K562 (cell line): ENCODE results near the gene CHL1. TPM values are rescaled to one million over a fixed set of nuclear protein-coding genes. Genes with fewer than 3 reads are reported as not detected.

Source experiments
- polyA plus RNA-seq, 8 experiments: library from polyadenylated mRNA; depleted of rRNA in 4 of 8; stranded (reverse) in 5 of 8; unstranded in 3 of 8; fragments of >200 nt; fragmentation: Nextera tagmentation in 2 of 8; fragmentation: Illumina TruSeq in 1 of 8; extraction: Ambion mirVana in 2 of 8; extraction: Trizol in 1 of 8; gene quantifications; 2 replicates each; pipeline versions ENCODE4 v1.2.1 to v1.2.3, GENCODE V29; 2011 to 2014; ENCODE audit warnings: inconsistent platforms in 1 of 8, missing spikeins in 1 of 8
- total RNA-seq, 7 experiments: library from RNA; depleted of rRNA in 6 of 7; stranded (reverse); fragments of >200 nt in 6 of 7; fragmentation: Illumina TruSeq in 2 of 7; extraction: Trizol in 2 of 7; gene quantifications; 2 replicates each; pipeline versions ENCODE4 v1.2.1 to v1.2.3, GENCODE V29; 2011 to 2021; ENCODE audit warnings: low replicate concordance in 1 of 7
- TF ChIP-seq, protein P1 (sequence below): fragments of 200-600 bp; sonication (generic); IDR thresholded peaks from one replicate; pipeline ENCODE4 v1.6.1; 2012; ENCODE audit warnings: mild to moderate bottlenecking, low read depth, low read length, inconsistent platforms

Gene CHL1
- total and polyA plus RNA-seq, 9 of the 15 experiments (the other 6 are each of a cell fraction or from before 2014, with no cell fraction given) = 0.02 TPM; not detected in 8

DNA sequence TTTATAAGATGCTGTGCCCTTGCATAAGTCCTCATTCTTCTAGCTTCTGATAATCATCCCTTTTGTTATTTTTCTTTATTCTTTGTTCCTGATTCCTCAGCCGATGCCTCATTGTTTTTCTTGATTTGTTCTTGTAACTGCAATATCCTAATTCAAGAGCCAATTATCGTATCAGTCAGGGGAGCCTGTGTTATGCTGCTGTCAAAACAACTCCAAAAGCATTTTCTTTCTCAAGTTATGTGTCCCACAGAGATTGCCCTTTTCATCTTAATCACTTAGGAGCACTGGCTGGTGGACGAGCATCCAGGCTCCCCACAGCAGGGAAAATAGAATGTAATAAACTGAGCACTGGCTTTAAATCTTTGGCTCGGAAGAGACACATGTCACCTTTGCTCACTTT, 207.3 kb downstream of the CHL1 start (continued):
- TF ChIP-seq, protein P1, sequence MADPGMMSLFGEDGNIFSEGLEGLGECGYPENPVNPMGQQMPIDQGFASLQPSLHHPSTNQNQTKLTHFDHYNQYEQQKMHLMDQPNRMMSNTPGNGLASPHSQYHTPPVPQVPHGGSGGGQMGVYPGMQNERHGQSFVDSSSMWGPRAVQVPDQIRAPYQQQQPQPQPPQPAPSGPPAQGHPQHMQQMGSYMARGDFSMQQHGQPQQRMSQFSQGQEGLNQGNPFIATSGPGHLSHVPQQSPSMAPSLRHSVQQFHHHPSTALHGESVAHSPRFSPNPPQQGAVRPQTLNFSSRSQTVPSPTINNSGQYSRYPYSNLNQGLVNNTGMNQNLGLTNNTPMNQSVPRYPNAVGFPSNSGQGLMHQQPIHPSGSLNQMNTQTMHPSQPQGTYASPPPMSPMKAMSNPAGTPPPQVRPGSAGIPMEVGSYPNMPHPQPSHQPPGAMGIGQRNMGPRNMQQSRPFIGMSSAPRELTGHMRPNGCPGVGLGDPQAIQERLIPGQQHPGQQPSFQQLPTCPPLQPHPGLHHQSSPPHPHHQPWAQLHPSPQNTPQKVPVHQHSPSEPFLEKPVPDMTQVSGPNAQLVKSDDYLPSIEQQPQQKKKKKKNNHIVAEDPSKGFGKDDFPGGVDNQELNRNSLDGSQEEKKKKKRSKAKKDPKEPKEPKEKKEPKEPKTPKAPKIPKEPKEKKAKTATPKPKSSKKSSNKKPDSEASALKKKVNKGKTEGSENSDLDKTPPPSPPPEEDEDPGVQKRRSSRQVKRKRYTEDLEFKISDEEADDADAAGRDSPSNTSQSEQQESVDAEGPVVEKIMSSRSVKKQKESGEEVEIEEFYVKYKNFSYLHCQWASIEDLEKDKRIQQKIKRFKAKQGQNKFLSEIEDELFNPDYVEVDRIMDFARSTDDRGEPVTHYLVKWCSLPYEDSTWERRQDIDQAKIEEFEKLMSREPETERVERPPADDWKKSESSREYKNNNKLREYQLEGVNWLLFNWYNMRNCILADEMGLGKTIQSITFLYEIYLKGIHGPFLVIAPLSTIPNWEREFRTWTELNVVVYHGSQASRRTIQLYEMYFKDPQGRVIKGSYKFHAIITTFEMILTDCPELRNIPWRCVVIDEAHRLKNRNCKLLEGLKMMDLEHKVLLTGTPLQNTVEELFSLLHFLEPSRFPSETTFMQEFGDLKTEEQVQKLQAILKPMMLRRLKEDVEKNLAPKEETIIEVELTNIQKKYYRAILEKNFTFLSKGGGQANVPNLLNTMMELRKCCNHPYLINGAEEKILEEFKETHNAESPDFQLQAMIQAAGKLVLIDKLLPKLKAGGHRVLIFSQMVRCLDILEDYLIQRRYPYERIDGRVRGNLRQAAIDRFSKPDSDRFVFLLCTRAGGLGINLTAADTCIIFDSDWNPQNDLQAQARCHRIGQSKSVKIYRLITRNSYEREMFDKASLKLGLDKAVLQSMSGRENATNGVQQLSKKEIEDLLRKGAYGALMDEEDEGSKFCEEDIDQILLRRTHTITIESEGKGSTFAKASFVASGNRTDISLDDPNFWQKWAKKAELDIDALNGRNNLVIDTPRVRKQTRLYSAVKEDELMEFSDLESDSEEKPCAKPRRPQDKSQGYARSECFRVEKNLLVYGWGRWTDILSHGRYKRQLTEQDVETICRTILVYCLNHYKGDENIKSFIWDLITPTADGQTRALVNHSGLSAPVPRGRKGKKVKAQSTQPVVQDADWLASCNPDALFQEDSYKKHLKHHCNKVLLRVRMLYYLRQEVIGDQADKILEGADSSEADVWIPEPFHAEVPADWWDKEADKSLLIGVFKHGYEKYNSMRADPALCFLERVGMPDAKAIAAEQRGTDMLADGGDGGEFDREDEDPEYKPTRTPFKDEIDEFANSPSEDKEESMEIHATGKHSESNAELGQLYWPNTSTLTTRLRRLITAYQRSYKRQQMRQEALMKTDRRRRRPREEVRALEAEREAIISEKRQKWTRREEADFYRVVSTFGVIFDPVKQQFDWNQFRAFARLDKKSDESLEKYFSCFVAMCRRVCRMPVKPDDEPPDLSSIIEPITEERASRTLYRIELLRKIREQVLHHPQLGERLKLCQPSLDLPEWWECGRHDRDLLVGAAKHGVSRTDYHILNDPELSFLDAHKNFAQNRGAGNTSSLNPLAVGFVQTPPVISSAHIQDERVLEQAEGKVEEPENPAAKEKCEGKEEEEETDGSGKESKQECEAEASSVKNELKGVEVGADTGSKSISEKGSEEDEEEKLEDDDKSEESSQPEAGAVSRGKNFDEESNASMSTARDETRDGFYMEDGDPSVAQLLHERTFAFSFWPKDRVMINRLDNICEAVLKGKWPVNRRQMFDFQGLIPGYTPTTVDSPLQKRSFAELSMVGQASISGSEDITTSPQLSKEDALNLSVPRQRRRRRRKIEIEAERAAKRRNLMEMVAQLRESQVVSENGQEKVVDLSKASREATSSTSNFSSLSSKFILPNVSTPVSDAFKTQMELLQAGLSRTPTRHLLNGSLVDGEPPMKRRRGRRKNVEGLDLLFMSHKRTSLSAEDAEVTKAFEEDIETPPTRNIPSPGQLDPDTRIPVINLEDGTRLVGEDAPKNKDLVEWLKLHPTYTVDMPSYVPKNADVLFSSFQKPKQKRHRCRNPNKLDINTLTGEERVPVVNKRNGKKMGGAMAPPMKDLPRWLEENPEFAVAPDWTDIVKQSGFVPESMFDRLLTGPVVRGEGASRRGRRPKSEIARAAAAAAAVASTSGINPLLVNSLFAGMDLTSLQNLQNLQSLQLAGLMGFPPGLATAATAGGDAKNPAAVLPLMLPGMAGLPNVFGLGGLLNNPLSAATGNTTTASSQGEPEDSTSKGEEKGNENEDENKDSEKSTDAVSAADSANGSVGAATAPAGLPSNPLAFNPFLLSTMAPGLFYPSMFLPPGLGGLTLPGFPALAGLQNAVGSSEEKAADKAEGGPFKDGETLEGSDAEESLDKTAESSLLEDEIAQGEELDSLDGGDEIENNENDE = no peak
